SK-N-SH (cell line): ENCODE measurements around the gene DBNDD2. TPM values are rescaled to one million over a fixed set of nuclear protein-coding genes. Genes with fewer than 3 reads are reported as not detected.

Experiments used
- CTCF ChIA-PET: fragments of 300-600, 350-600 bp; formaldehyde crosslinking; extraction: SDS; loops from one replicate; lab custom pipeline; 2021; lab: Yijun Ruan, JAX
- POLR2A ChIA-PET: fragments of 350-600 bp; sonication (Branson Sonifier 250); formaldehyde crosslinking; extraction: SDS; loops from one replicate; lab custom pipeline; 2020; ENCODE audit warnings: antibody characterized with exemption, inconsistent platforms; lab: Yijun Ruan, JAX
- DNase-seq: peaks from one replicate; pipeline ENCODE4 v3.0.0; 2012
- H2AFZ ChIP-seq: fragments of 200-600 bp; sonication (generic); 2 replicates; pipeline ENCODE4 v1.8.1; 2016; ENCODE audit warnings: antibody characterized with exemption, mild to moderate bottlenecking, low read depth
- H3F3A ChIP-seq: fragments of 200-600 bp; sonication (generic); replicated peaks from 2 replicates; pipeline ENCODE3; 2016; ENCODE audit warnings: antibody characterized with exemption, mild to moderate bottlenecking; ENCODE audit not compliant: insufficient read depth
- H3K27ac ChIP-seq, 2 experiments: fragments of 200-500 bp in 1 of 2; fragments of 200-600 bp in 1 of 2; sonication (Bioruptor generic) in 1 of 2; sonication (generic), shearing (Covaris generic) in 1 of 2; 2 replicates each; pipeline versions ENCODE4 v1.5.1 to v1.6.1; 2014 to 2016; ENCODE audit warnings: low read depth in 2 of 2, inconsistent platforms in 1 of 2, low read length in 1 of 2, mild to moderate bottlenecking in 1 of 2, mixed read lengths in 1 of 2
- H3K27me3 ChIP-seq: fragments of 200-600 bp; sonication (generic), shearing (Covaris generic); 2 replicates; pipeline ENCODE4 v1.6.1; 2016; ENCODE audit warnings: mixed run types; ENCODE audit not compliant: insufficient read depth
- H3K36me3 ChIP-seq, 2 experiments: fragments of 200-500 bp in 1 of 2; fragments of 200-600 bp in 1 of 2; sonication (Bioruptor generic) in 1 of 2; sonication (generic) in 1 of 2; replicated peaks in 1 of 2; 2 replicates each; pipeline versions ENCODE3 to v1.5.1; 2014 to 2016; ENCODE audit warnings: low read length in 1 of 2, mild to moderate bottlenecking in 1 of 2; ENCODE audit not compliant: insufficient read depth in 2 of 2, control insufficient read depth in 1 of 2
- H3K4me1 ChIP-seq, 2 experiments: fragments of 200-500 bp in 1 of 2; fragments of 200-600 bp in 1 of 2; sonication (Bioruptor generic) in 1 of 2; sonication (generic), shearing (Covaris generic) in 1 of 2; 2 replicates each; pipeline versions ENCODE4 v1.5.1 to v1.6.1; 2014 to 2016; ENCODE audit warnings: low read depth in 1 of 2, low read length in 1 of 2, mixed run types in 1 of 2; ENCODE audit not compliant: insufficient read depth in 2 of 2, control insufficient read depth in 1 of 2
- H3K4me2 ChIP-seq: fragments of 200-600 bp; sonication (generic), shearing (Covaris generic); 2 replicates; pipeline ENCODE4 v1.6.1; 2017; ENCODE audit warnings: mixed run types
- H3K4me3 ChIP-seq, 2 experiments: fragments of 200-500 bp in 1 of 2; fragments of 200-600 bp in 1 of 2; sonication (Bioruptor generic) in 1 of 2; sonication (generic), shearing (Covaris generic) in 1 of 2; 2 replicates each; pipeline versions ENCODE4 v1.5.1 to v1.8.1; 2014 to 2016; ENCODE audit warnings: low read depth in 2 of 2, inconsistent platforms in 1 of 2, low read length in 1 of 2, mild to moderate bottlenecking in 1 of 2, mixed read lengths in 1 of 2, moderate library complexity in 1 of 2
- H3K79me2 ChIP-seq: fragments of 200-600 bp; sonication (generic); 2 replicates; pipeline ENCODE4 v1.8.1; 2017; ENCODE audit warnings: mild to moderate bottlenecking; ENCODE audit not compliant: insufficient read depth
- H3K9ac ChIP-seq: fragments of 200-600 bp; sonication (generic); 2 replicates; pipeline ENCODE4 v1.6.1; 2017; ENCODE audit warnings: mixed run types
- H3K9me2 ChIP-seq: fragments of 200-600 bp; sonication (generic); 2 replicates; pipeline ENCODE4 v1.6.1; 2017; ENCODE audit warnings: mixed run types
- H3K9me3 ChIP-seq: fragments of 200-600 bp; sonication (generic); 2 replicates; pipeline ENCODE4 v1.6.1; 2017; ENCODE audit warnings: mixed run types, mild to moderate bottlenecking, moderate library complexity
- H4K20me1 ChIP-seq: fragments of 200-600 bp; sonication (generic); 2 replicates; pipeline ENCODE4 v1.6.1; 2017; ENCODE audit warnings: mild to moderate bottlenecking, mixed run types; ENCODE audit not compliant: insufficient read depth
- EZH2phosphoT487 ChIP-seq: fragments of 200-600 bp; sonication (generic); IDR thresholded peaks from 2 replicates; pipeline ENCODE4 v1.6.1; 2017; ENCODE audit warnings: low read depth, mixed run types, mild to moderate bottlenecking, antibody characterized with exemption, moderate library complexity, borderline replicate concordance
- FOXJ3 ChIP-seq: sonication (generic); formaldehyde crosslinking; IDR thresholded peaks from 2 replicates; pipeline ENCODE4 v1.5.1; 2020; ENCODE audit warnings: mild to moderate bottlenecking, missing genetic modification reagents
- GABPA ChIP-seq: IDR thresholded peaks from 2 replicates; pipeline ENCODE4 v1.4.0; 2012; ENCODE audit warnings: low read depth, mild to moderate bottlenecking
- GATA2 ChIP-seq: sonication (generic); formaldehyde crosslinking; IDR thresholded peaks from 2 replicates; pipeline ENCODE4 v1.5.0; 2020; ENCODE audit warnings: mild to moderate bottlenecking, missing genetic modification reagents
- MAX ChIP-seq: IDR thresholded peaks from 2 replicates; pipeline ENCODE4 v1.4.0; 2012; ENCODE audit warnings: low read depth
- PBX3 ChIP-seq: IDR thresholded peaks from 2 replicates; pipeline ENCODE4; 2012
- RCOR1 ChIP-seq: fragments of 150-350 bp; IDR thresholded peaks from 2 replicates; pipeline ENCODE4 v1.6.1; 2017; ENCODE audit warnings: antibody characterized with exemption, low read length
- REST ChIP-seq: IDR thresholded peaks from 2 replicates; pipeline ENCODE4 v1.6.1; 2012; ENCODE audit warnings: mild to moderate bottlenecking, low read depth, low read length, moderate library complexity
- SIN3A ChIP-seq: IDR thresholded peaks from 2 replicates; pipeline ENCODE4 v1.6.1; 2012; ENCODE audit warnings: low read depth, mild to moderate bottlenecking, low read length, moderate library complexity, borderline replicate concordance
- TAF1 ChIP-seq: IDR thresholded peaks from 2 replicates; pipeline ENCODE4 v1.6.1; 2012; ENCODE audit warnings: low read depth, mild to moderate bottlenecking, low read length, moderate library complexity, borderline replicate concordance
- TCF12 ChIP-seq: IDR thresholded peaks from 2 replicates; pipeline ENCODE4 v1.4.0; 2012
- USF1 ChIP-seq: IDR thresholded peaks from 2 replicates; pipeline ENCODE4 v1.4.0; 2012; ENCODE audit warnings: low read depth, borderline replicate concordance
- ZBTB33 ChIP-seq: IDR thresholded peaks from 2 replicates; pipeline ENCODE4 v1.4.0; 2012; ENCODE audit warnings: low read depth, borderline replicate concordance
- WGBS: methylation state at CpG from one replicate; pipeline ENCODE4 v1.1.6; 2017; ENCODE audit warnings: low lambda C conversion rate; 5-methylcytosine and 5-hydroxymethylcytosine counted together
- polyA plus RNA-seq, 3 experiments: library from polyadenylated mRNA; depleted of rRNA; stranded (reverse); fragments of >200 nt; gene quantifications; 2 replicates each; pipeline ENCODE4 v1.2.3, GENCODE V29; 2012

Gene DBNDD2
- polyA plus RNA-seq, 1 of the 3 experiments (the other 2 are of a cell fraction) = 22.4 TPM

- Histone ChIP-seq H3K27me3 (no peaks in the 10 kb centered on the region), H3K4me2 (no peak overlapping the region), H3K36me3 (peaks cover 0 to 6% of the 10 kb centered on the region in 2 experiments), H3K79me2 (no peaks in the 10 kb centered on the region), H3K4me1 (no peaks in the 10 kb centered on the region), H3F3A (no peaks in the 10 kb centered on the region), H3K9ac (no peak overlapping the region), H3K27ac (no peak overlapping the region), H4K20me1 (no peaks in the 10 kb centered on the region), H3K4me3 (no peak overlapping the region), H3K9me3 (peaks cover 6% of the 10 kb centered on the region; the same call in 1 of the 2 replicates), H2AFZ (no peak overlapping the region), H3K9me2 (no peaks in the 10 kb centered on the region)
- WGBS = 92% methylated on average over 2 of the region's 2 CpGs
- DNase-seq = no peak
- ChIA-PET POLR2A (no interaction called here), CTCF (no interaction called here)
- no peak for TF ChIP-seq SIN3A
- no peak for TF ChIP-seq GABPA
- TF ChIP-seq EZH2phosphoT487 = no peak
- TF ChIP-seq RCOR1 = no peak
- TF ChIP-seq TCF12 = no peak
- no peak for TF ChIP-seq TAF1
- TF ChIP-seq ZBTB33 = no peak
- no peak for TF ChIP-seq USF1
Measured at GRCh38 chr20:45390931-45391330, 17.2 kb upstream of the DBNDD2 start.

DNA sequence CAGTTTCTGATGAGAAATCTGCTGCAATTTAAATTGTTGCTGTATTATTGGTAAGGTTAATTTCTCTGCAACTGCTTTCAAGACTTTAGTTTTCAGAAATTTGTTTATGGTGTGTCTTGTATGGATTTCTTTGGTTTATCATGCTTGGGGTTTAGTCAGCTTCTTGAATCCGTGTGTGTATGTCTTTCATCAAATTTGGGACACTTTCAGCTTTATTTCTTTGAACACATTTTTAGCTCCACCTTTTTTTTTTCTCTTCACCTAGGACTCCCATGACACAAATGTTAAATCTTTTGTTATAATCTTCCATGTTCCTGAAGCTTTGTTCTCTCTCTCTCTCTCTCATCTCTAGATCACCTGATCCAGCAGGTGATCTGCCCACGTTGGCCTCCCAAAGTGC is 16.5 kb upstream of the DBNDD2 start:
- Histone ChIP-seq H2AFZ (no peak overlapping the region), H4K20me1 (no peaks in the 10 kb centered on the region), H3K4me3 (no peak overlapping the region), H3K36me3 (peaks cover 0 to 6% of the 10 kb centered on the region in 2 experiments), H3K9me3 (peaks cover 6% of the 10 kb centered on the region; the same call in 1 of the 2 replicates), H3K9ac (no peak overlapping the region), H3K27me3 (no peaks in the 10 kb centered on the region), H3K4me1 (no peaks in the 10 kb centered on the region), H3K79me2 (no peaks in the 10 kb centered on the region), H3K27ac (no peak overlapping the region), H3K9me2 (no peaks in the 10 kb centered on the region), H3K4me2 (no peak overlapping the region), H3F3A (peaks cover under 1% of the 10 kb centered on the region)
- POLR2A ChIA-PET = no interaction called here
- CTCF ChIA-PET = interaction anchor here (0.6 kb wide), 1 partner anchor 28 kb away, joined by 3 read pairs; the partner anchor contains the start of gene SYS1
- TF ChIP-seq SIN3A (no peak), FOXJ3 (CRISPR knock-in tag) (no peak), REST (no peak), GATA2 (CRISPR knock-in tag) (no peak), MAX (no peak), PBX3 (no peak), TCF12 (no peak)
- no peak for DNase-seq
- 40% methylated on average over 2 of the region's 2 CpGs for WGBS
